Muscle layer of colon (tissue), 2 donors: ENCODE data around the gene ZNF483.
A peak's percentile ranks its signal among the peaks of the same experiment; 100 is the strongest.
"Not testable (repeated sequence)": the region's sequence is repeated elsewhere in the genome, so short reads cannot be mapped to it uniquely, and the experiment has no call there.

Experiments used
- H3K27ac ChIP-seq: one replicate; pipeline ENCODE4 v1.7.0; 2013; ENCODE audit warnings: low read depth, mild to moderate bottlenecking, low read length, moderate library complexity
- H3K27me3 ChIP-seq, 2 donors: one replicate each; pipeline ENCODE4 v1.7.0; 2013; ENCODE audit warnings: low read length in 2 of 2, mild to moderate bottlenecking in 2 of 2; ENCODE audit not compliant: insufficient read depth in 2 of 2, control insufficient read depth in 1 of 2
- H3K36me3 ChIP-seq: one replicate; pipeline ENCODE4 v1.7.0; 2013; ENCODE audit warnings: mild to moderate bottlenecking, low read length; ENCODE audit not compliant: insufficient read depth
- H3K4me1 ChIP-seq: one replicate; pipeline ENCODE4 v1.7.0; 2013; ENCODE audit warnings: mild to moderate bottlenecking, low read length; ENCODE audit not compliant: insufficient read depth
- H3K4me3 ChIP-seq, 2 donors: one replicate each; pipeline ENCODE4 v1.7.0; 2013; ENCODE audit warnings: low read length in 2 of 2, low read depth in 1 of 2, mild to moderate bottlenecking in 1 of 2, moderate library complexity in 1 of 2
- H3K9ac ChIP-seq: one replicate; pipeline ENCODE4 v1.7.0; 2013; ENCODE audit warnings: low read length
- H3K9me3 ChIP-seq: one replicate; pipeline ENCODE4 v1.7.0; 2013; ENCODE audit warnings: mild to moderate bottlenecking, low read length
- donor health status: abdominal sarcoma.
- donor health status: Adenocarcinoma of cecum.

ZNF483 gene

DNA sequence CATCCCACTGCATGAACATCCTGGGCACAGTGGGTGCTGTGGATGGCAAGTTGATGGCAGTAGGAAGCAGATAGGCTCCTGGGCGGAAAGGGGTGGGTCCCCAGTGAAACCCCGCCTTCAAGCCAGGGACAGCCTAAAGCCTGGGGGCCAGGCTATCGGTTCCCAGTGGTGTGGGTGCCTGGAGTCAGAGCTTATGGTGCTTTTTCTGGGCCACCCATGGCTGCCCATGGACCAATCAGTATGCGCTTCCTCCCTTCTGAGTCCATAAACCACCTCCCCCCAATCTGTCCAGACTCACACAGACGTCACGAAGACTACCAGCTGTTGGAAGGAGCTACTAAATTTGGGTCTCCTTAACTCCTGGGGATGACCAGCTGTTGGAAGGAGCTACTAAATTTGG is 23.3 kb upstream of the ZNF483 start:
- no peaks in the 10 kb centered on the region for H3K36me3 ChIP-seq
- H3K9ac ChIP-seq: no peak overlapping the region
- no peak overlapping the region for H3K4me3 ChIP-seq
- H3K4me1 ChIP-seq: no peaks in the 10 kb centered on the region
- H3K9me3 ChIP-seq: no peaks in the 10 kb centered on the region
- no peaks in the 10 kb centered on the region for H3K27me3 ChIP-seq
- H3K27ac ChIP-seq: no peak overlapping the region

DNA sequence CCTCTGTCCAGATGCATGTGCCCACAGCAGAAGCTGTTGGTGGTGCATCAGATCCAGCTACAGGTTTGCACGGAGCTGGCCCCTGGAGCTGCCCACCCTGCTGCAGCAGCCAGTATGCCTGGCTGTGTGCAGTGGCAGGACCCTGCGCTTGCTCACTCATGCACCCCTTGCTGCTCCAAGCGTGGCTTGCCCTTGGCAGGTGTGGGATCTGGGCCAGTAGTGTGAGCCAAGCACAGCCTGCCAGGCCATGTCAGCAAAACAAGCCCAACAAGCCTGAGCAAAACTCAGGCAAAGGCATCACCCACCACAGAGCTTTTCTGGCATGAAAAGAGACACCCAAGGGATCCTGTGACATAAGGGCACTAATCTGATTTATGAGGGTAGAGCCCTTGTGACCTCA is 22.5 kb upstream of the ZNF483 start:
- no peaks in the 10 kb centered on the region for H3K27me3 ChIP-seq
- no peak overlapping the region for H3K27ac ChIP-seq
- H3K9ac ChIP-seq: no peak overlapping the region
- no peak overlapping the region for H3K4me3 ChIP-seq
- H3K36me3 ChIP-seq: no peaks in the 10 kb centered on the region
- no peaks in the 10 kb centered on the region for H3K9me3 ChIP-seq
- H3K4me1 ChIP-seq: no peaks in the 10 kb centered on the region

DNA sequence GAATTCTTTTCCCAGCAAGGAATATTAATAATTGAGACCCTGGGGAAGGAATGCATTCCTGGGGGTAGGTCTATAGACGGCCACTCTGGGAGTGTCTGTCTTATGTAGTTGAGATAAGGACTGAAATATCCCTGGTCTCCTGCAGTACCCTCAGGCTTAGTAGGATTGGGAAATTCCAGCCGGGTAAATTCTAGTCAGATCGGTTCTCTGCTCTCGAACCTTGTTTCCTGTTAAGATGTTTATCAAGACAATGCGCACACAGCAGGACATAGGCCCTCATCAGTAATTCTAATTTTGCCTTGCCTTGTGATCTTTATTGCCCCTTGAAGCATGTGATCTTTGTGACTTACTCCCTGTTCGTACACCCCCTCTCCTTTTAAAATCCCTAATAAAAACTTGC is 13.4 kb upstream of the ZNF483 start:
- H3K4me1 ChIP-seq, H3K9ac ChIP-seq, H3K27ac ChIP-seq, H3K4me3 ChIP-seq, H3K27me3 ChIP-seq, H3K36me3 ChIP-seq, H3K9me3 ChIP-seq: not testable (repeated sequence)

DNA sequence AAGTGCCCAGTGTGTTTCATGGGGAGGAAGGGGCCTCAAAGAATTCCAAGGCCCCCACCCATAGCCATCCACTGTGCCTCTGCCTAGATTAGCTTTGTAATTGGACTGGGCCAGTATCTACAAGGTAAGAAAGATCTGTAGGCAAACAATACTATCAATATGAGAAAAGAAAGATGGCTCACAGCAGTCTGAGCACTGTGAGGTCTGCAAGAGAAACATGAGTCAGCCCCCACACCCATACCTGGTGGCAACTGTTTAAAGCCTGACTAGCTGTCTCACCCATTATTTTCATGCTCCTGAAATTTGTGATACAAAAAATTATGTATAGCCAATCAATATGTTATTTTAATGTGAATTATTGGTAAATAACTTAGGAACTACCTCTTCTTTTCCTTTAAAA is 10.0 kb upstream of the ZNF483 start:
- Histone ChIP-seq H3K9me3 (no peaks in the 10 kb centered on the region), H3K9ac (no peak overlapping the region), H3K4me3 (no peak overlapping the region), H3K36me3 (no peaks in the 10 kb centered on the region), H3K27me3 (no peaks in the 10 kb centered on the region), H3K27ac (no peak overlapping the region), H3K4me1 (no peaks in the 10 kb centered on the region)

DNA sequence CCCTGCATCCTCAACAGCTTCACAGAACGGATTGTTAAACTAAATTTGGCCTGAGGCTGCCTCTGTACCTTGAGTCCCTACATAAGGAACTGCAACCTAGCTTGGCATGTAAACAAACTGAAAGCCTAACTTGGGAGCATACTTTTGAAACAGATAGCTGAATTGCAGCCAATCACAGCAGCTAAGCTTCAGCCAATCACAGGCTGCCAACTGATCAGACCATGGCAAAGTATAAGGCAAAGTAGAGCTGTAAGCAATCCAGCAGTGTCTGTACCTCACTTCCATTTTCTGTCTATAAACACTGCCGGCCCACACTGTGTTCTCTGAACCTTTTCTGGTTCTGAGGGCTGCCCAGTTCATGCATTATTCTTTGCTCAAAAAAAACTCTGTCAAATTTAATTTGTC is 8.9 kb upstream of the ZNF483 start:
- no peaks in the 10 kb centered on the region for H3K4me1 ChIP-seq
- no peaks in the 10 kb centered on the region for H3K27me3 ChIP-seq
- H3K27ac ChIP-seq: no peak overlapping the region
- H3K9me3 ChIP-seq: no peaks in the 10 kb centered on the region
- H3K4me3 ChIP-seq: no peak overlapping the region
- H3K9ac ChIP-seq: no peak overlapping the region
- no peaks in the 10 kb centered on the region for H3K36me3 ChIP-seq

DNA sequence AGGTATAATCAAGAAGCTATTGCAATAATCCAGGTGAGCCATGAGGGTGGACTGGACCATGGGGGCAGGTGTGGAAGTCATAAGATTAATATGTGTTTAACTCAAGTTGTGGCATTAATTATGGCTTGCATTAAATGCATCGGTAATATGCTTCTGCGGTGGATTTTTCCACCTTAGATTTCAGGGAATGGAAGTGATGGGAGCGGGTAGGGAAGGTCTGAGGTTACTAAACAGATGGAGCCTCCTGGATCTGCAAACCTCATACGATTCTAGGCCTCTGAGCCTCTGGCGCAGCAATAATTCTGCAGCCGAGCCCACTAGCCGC is 286 bp upstream of the ZNF483 start:
- peaks cover 15% of the 10 kb centered on the region for H3K36me3 ChIP-seq
- H3K27ac ChIP-seq: no peak overlapping the region
- H3K9ac ChIP-seq: no peak overlapping the region

DNA sequence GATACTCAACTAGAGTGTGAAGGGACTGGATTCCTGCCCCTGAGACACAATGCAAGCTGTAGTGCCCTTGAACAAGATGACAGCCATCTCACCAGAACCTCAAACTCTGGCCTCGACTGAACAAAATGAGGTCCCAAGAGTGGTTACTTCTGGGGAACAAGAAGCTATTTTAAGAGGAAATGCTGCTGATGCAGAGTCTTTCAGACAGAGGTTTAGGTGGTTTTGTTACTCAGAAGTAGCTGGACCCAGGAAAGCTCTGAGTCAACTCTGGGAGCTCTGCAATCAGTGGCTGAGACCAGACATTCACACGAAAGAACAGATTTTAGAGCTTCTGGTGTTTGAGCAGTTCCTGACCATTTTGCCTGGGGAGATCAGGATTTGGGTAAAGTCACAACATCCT is 2.4 kb downstream of the ZNF483 start:
- Histone ChIP-seq H3K9ac (no peak overlapping the region), H3K4me3 (no peak overlapping the region), H3K36me3 (peaks cover 25% of the 10 kb centered on the region), H3K27ac (no peak overlapping the region), H3K4me1 (peaks cover 9% of the 10 kb centered on the region), H3K9me3 (no peaks in the 10 kb centered on the region), H3K27me3 (no peaks in the 10 kb centered on the region)

More for the DNA sequence above, 286 bp upstream of the ZNF483 start:
- Histone ChIP-seq H3K27me3 (no peaks in the 10 kb centered on the region), H3K4me1 (peaks cover 9% of the 10 kb centered on the region), H3K4me3 (peak overlapping the region; percentile 72 to 89), H3K9me3 (no peaks in the 10 kb centered on the region)

DNA sequence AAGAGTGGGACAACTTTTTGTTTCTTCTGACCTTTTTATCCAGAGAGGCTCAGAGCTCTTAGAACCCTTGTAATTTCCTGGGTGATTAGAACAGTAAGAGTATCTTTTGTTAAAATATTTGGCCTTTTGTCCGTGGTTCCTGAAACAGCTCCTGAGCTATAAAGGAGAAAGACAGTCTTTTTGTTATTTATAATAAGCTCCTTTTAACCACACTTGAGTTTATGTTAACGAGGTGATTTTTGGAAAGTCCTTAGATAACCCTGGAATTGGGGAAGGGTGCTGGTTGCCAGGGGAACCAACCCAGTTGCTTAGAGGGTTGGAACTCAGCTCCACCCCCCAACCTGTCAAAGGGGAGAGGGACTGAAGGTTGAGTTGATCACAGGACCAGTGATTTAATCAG is 4.8 kb downstream of the ZNF483 start:
- Histone ChIP-seq H3K27ac (no peak overlapping the region), H3K9me3 (peaks cover 16% of the 10 kb centered on the region), H3K36me3 (peaks cover 44% of the 10 kb centered on the region), H3K9ac (no peak overlapping the region), H3K4me1 (peaks cover 9% of the 10 kb centered on the region), H3K27me3 (no peaks in the 10 kb centered on the region), H3K4me3 (no peak overlapping the region)

DNA sequence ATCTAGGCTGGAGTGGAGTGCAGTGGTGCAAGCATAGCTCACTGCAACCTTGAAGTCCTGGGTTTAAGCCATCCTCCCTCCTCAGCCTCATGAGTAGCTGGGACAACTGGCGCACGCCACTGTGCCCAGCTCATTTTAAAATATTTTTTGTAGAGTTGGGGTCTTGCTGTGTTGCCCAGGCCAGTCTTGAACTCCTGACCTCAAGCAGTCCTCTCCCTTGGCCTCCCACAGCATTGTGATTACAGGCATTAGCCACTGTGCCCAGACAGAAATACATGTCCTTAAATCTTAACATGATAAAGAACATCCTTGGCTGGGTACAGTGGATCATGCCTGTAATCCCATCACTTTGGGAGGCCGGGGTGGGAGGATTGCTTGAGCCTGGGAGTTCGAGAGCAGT is 6.7 kb downstream of the ZNF483 start:
- Histone ChIP-seq H3K36me3 (peaks cover 55% of the 10 kb centered on the region), H3K27ac (no peak overlapping the region), H3K9me3 (peaks cover 20% of the 10 kb centered on the region), H3K4me1 (no peaks in the 10 kb centered on the region), H3K4me3 (no peak overlapping the region), H3K27me3 (no peaks in the 10 kb centered on the region), H3K9ac (no peak overlapping the region)

DNA sequence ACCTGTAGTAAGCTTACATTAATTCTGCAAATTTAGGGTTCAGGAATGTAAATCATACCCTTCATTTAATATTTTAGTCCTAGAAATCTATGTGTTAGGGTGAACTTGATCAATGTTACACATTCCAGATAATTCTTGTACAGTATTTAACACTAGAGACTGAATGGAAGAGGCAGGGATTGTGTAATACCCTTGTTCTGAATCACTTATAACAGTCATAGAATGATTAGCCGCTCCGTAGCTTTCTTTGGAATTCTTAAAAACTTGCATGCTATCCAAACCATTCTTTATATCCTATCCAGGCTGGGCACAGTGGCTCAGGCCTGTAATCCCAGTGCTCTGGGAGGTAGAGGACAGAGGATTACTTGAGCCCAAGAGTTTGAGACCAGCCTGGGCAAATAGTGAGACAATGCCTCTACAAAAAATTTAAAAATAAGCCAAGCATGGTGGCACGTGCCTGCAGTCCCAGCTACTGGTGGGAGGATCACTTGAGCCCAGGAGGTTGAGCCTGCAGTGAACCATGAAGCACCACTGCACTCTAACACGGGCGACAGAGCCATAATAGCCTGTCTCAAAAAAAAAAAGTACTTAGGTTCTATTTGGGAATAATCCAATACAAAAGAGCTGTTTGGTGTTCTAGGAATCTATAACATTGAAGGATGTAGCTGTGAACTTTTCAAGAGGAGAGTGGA is 8.3 kb downstream of the ZNF483 start:
- no peaks in the 10 kb centered on the region for H3K4me1 ChIP-seq
- no peaks in the 10 kb centered on the region for H3K27me3 ChIP-seq
- H3K27ac ChIP-seq: no peak overlapping the region
- H3K9ac ChIP-seq: no peak overlapping the region
- H3K36me3 ChIP-seq: peaks cover 61% of the 10 kb centered on the region
- no peak overlapping the region for H3K4me3 ChIP-seq
- peaks cover 32% of the 10 kb centered on the region for H3K9me3 ChIP-seq

DNA sequence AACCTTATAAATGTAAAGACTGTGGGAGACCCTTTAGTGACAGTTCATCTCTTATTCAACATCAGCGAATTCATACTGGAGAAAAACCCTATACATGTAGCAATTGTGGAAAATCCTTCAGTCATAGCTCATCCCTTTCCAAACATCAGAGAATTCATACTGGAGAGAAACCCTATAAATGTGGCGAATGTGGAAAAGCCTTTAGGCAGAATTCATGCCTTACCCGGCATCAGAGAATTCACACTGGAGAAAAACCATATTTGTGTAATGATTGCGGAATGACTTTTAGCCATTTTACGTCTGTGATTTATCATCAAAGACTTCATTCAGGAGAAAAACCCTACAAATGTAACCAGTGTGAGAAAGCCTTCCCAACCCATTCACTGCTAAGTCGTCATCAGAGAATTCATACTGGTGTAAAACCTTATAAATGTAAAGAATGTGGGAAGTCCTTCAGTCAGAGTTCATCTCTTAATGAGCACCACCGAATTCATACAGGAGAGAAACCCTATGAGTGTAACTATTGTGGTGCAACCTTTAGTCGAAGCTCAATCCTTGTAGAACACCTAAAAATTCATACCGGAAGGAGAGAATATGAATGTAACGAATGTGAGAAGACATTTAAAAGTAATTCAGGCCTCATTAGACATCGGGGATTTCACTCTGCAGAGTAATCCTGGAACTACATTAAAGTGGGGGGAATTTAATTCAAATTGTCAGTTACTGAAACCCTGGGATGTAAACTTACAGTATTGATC is 17.7 kb downstream of the ZNF483 start:
- Histone ChIP-seq H3K36me3 (peaks cover 45% of the 10 kb centered on the region), H3K9me3 (peaks cover 68% of the 10 kb centered on the region), H3K27ac (no peak overlapping the region), H3K9ac (no peak overlapping the region), H3K27me3 (no peaks in the 10 kb centered on the region), H3K4me3 (peak overlapping the region in 1 of 2 donors; percentile 15), H3K4me1 (no peaks in the 10 kb centered on the region)

DNA sequence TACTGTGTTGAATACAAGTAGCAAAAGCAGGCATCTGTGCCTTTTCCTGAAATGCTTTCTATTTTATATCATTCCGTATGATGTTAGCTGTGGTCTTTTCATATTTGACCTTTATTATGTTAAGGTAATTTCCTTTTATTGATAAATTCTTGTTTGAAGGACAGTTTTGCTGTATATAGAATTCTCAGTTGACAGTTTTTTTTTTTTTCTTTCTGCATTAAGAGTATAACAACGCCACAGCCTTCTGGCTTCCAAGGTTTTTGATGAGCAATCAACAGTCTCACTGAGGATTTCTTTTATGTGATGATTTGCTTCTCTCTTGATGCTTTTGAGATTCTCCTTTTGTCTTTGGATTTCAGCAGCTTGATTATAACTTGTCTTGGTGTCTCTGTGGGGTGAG is 23.6 kb downstream of the ZNF483 start:
- H3K9me3 ChIP-seq: peaks cover 40% of the 10 kb centered on the region
- peaks cover 16% of the 10 kb centered on the region for H3K36me3 ChIP-seq
- H3K9ac ChIP-seq: no peak overlapping the region
- no peaks in the 10 kb centered on the region for H3K4me1 ChIP-seq
- H3K27me3 ChIP-seq: no peaks in the 10 kb centered on the region
- no peak overlapping the region for H3K4me3 ChIP-seq
- H3K27ac ChIP-seq: no peak overlapping the region
